ENCODE measurements around the gene SDHD.

SDHD gene

GRCh38 chr11:112103446-112103845 lies 16.8 kb downstream of the SDHD start:
- Histone ChIP-seq H3K4me1 (ENCODE audit: insufficient read depth, low read length) (no peaks in the 10 kb centered on the region), H3K27ac (ENCODE audit: low read length) (no peak overlapping the region), H3K36me3 (ENCODE audit: insufficient read depth, low read length) (no peaks in the 10 kb centered on the region), H3K4me3 (ENCODE audit: low read depth in 1 of 2, low read length in 2 of 2) (no peak overlapping the region), H3K79me2 (ENCODE audit: insufficient read depth, low read length) (no peaks in the 10 kb centered on the region), H3K4me2 (ENCODE audit: insufficient read depth, low read length) (no peak overlapping the region), H2AFZ (ENCODE audit: low read depth, low read length) (no peak overlapping the region), H3K27me3 (ENCODE audit: insufficient read depth, low read length, poor library complexity) (no peaks in the 10 kb centered on the region), H3K9ac (ENCODE audit: low read depth, low read length) (no peak overlapping the region), H3K9me3 (ENCODE audit: insufficient read depth, low read length, severe bottlenecking) (no peaks in the 10 kb centered on the region), H4K20me1 (ENCODE audit: insufficient read depth, low read length) (no peaks in the 10 kb centered on the region)
- ATAC-seq (ENCODE audit: insufficient read depth, low read depth) (no peak), DNase-seq (no peak)
- TF ChIP-seq, protein P1, sequence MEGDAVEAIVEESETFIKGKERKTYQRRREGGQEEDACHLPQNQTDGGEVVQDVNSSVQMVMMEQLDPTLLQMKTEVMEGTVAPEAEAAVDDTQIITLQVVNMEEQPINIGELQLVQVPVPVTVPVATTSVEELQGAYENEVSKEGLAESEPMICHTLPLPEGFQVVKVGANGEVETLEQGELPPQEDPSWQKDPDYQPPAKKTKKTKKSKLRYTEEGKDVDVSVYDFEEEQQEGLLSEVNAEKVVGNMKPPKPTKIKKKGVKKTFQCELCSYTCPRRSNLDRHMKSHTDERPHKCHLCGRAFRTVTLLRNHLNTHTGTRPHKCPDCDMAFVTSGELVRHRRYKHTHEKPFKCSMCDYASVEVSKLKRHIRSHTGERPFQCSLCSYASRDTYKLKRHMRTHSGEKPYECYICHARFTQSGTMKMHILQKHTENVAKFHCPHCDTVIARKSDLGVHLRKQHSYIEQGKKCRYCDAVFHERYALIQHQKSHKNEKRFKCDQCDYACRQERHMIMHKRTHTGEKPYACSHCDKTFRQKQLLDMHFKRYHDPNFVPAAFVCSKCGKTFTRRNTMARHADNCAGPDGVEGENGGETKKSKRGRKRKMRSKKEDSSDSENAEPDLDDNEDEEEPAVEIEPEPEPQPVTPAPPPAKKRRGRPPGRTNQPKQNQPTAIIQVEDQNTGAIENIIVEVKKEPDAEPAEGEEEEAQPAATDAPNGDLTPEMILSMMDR (IDR thresholded peaks at IDR 0.05; ENCODE audit: borderline replicate concordance, extremely low read depth, low read length, poor library complexity, severe bottlenecking), result no peak
- no peak for TF ChIP-seq EZH2 (IDR thresholded peaks at IDR 0.05; ENCODE audit: borderline replicate concordance, low read depth, low read length, severe bottlenecking)

DNA sequence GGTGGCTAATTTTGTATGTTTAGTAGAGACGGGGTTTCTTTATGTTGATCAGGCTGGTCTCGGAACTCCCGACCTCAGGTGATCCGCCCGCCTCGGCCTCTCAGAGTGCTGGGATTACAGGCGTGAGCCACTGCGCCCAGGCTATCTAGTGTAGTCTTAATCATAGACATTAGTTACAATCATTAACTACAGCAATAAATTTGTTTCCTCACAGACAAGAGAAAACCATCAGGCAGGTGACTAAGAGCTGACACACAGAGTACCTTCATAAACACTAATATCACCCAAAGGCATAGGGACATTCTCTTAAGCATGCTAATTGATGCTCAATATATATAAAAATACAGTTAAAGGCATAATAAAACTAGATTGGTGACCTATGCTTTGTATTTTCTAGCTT lies 19.4 kb downstream of the SDHD start:
- TF ChIP-seq EZH2 (IDR thresholded peaks at IDR 0.05; ENCODE audit: borderline replicate concordance, low read depth, low read length, severe bottlenecking), result no peak
- TF ChIP-seq, protein P1 (IDR thresholded peaks at IDR 0.05; ENCODE audit: borderline replicate concordance, extremely low read depth, low read length, poor library complexity, severe bottlenecking), result no peak
- DNase-seq (no peak), ATAC-seq (ENCODE audit: insufficient read depth, low read depth) (no peak)
- Histone ChIP-seq H3K4me1 (ENCODE audit: insufficient read depth, low read length) (no peaks in the 10 kb centered on the region), H2AFZ (ENCODE audit: low read depth, low read length) (no peak overlapping the region), H3K27ac (ENCODE audit: low read length) (no peak overlapping the region), H3K36me3 (ENCODE audit: insufficient read depth, low read length) (no peaks in the 10 kb centered on the region), H3K9ac (ENCODE audit: low read depth, low read length) (no peak overlapping the region), H3K27me3 (ENCODE audit: insufficient read depth, low read length, poor library complexity) (no peaks in the 10 kb centered on the region), H4K20me1 (ENCODE audit: insufficient read depth, low read length) (no peaks in the 10 kb centered on the region), H3K4me2 (ENCODE audit: insufficient read depth, low read length) (no peak overlapping the region), H3K9me3 (ENCODE audit: insufficient read depth, low read length, severe bottlenecking) (no peaks in the 10 kb centered on the region), H3K79me2 (ENCODE audit: insufficient read depth, low read length) (no peaks in the 10 kb centered on the region), H3K4me3 (ENCODE audit: low read depth in 1 of 2, low read length in 2 of 2) (no peak overlapping the region)

DNA sequence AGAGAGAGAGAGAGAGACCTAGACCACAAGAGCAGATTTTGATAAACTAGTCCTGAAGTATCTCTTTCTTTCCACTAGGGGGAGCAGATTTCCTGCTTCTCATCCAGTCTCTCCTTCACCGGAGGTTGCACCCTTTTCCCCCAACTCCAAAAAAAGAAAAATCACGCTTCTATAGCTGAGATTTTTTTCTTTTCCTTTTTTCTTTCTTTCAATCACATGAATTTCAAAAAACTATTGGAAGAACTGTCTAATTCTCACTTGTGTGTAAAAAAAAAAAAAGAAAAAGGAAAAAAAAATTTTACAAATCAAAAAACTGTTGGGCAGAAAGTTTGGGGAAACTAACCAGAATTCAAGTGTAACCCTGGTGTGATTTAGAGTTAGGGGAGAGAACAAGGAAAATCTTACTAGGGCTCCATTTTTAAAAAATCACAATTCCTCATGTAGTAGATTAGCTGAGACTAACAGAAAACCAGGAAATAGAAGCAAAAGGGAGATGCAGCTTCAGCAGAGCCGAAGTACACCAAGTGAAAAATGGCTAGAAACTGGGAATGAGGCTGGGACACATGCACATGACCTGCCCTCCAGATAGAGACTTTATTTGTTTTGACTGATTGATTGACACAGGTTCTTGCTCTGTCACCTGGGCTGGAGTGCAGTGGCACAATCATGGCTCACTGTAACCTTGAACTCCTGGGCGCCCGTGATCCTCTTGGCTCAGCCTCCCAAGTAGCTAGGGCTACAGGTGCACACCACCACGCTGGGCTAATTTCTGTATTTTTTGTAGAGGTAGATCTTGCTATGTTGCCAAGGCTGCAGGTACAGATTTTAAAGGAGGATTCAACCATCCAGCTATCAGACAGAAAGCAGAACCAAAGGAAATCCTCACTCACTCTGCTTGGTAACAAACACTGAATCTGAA lies 27.1 kb downstream of the SDHD start:
- ATAC-seq (ENCODE audit: insufficient read depth, low read depth), result peak; percentile 87
- H3K36me3 ChIP-seq (ENCODE audit: insufficient read depth, low read length), result no peaks in the 10 kb centered on the region
- TF ChIP-seq, protein P1 (IDR thresholded peaks at IDR 0.05; ENCODE audit: borderline replicate concordance, extremely low read depth, low read length, poor library complexity, severe bottlenecking), result peak; percentile 72
- no peak for TF ChIP-seq EZH2 (IDR thresholded peaks at IDR 0.05; ENCODE audit: borderline replicate concordance, low read depth, low read length, severe bottlenecking)
- H3K4me1 ChIP-seq (ENCODE audit: insufficient read depth, low read length), result no peaks in the 10 kb centered on the region
- H3K9me3 ChIP-seq (ENCODE audit: insufficient read depth, low read length, severe bottlenecking), result no peaks in the 10 kb centered on the region
- no peaks in the 10 kb centered on the region for H3K27me3 ChIP-seq (ENCODE audit: insufficient read depth, low read length, poor library complexity)
- no peak overlapping the region for H2AFZ ChIP-seq (ENCODE audit: low read depth, low read length)
- H3K79me2 ChIP-seq (ENCODE audit: insufficient read depth, low read length), result no peaks in the 10 kb centered on the region
- no peak for DNase-seq
- no peak overlapping the region for H3K4me3 ChIP-seq (ENCODE audit: low read depth in 1 of 2, low read length in 2 of 2)
- no peak overlapping the region for H3K4me2 ChIP-seq (ENCODE audit: insufficient read depth, low read length)
- no peaks in the 10 kb centered on the region for H4K20me1 ChIP-seq (ENCODE audit: insufficient read depth, low read length)
- H3K27ac ChIP-seq (ENCODE audit: low read length), result no peak overlapping the region
- H3K9ac ChIP-seq (ENCODE audit: low read depth, low read length), result no peak overlapping the region

Measured in DND-41 (cell line).